Neural cell (in vitro differentiated cells): Measurements from ENCODE around the gene NUFIP2.

Experiments used
- EZH2 ChIP-seq: fragments of 200-600, 300-800 bp; shearing (Covaris generic), sonication (generic); IDR thresholded peaks from 2 replicates; pipeline ENCODE4 v1.6.1; 2014; ENCODE audit warnings: antibody characterized with exemption, low read length, borderline replicate concordance, mild to moderate bottlenecking; ENCODE audit not compliant: insufficient read depth, poor library complexity, severe bottlenecking
- POLR2AphosphoS5 ChIP-seq: IDR thresholded peaks from 2 replicates; pipeline ENCODE4 v1.6.1; 2012
- RAD21 ChIP-seq: fragments of 450-650 bp; conservative IDR thresholded peaks from 2 replicates; pipeline ENCODE4 v1.6.1; 2014; ENCODE audit warnings: antibody characterized with exemption, mild to moderate bottlenecking, moderate library complexity
- SMC3 ChIP-seq: fragments of 450-650 bp; conservative IDR thresholded peaks from 2 replicates; pipeline ENCODE4 v1.6.1; 2014; ENCODE audit warnings: antibody characterized with exemption, mild to moderate bottlenecking, moderate library complexity; ENCODE audit not compliant: poor library complexity
- TAF1 ChIP-seq: IDR thresholded peaks from 2 replicates; pipeline ENCODE4 v1.6.1; 2012; ENCODE audit warnings: low read depth
- TF ChIP-seq, protein P1 (sequence below): IDR thresholded peaks from 2 replicates; pipeline ENCODE4 v1.6.1; 2012; ENCODE audit warnings: borderline replicate concordance
- TF ChIP-seq, protein P2 (sequence below): fragments of 450-650 bp; IDR thresholded peaks from 2 replicates; pipeline ENCODE4 v1.5.1; 2014; ENCODE audit warnings: antibody characterized with exemption, mild to moderate bottlenecking, moderate library complexity; ENCODE audit not compliant: poor library complexity, severe bottlenecking

DNA sequence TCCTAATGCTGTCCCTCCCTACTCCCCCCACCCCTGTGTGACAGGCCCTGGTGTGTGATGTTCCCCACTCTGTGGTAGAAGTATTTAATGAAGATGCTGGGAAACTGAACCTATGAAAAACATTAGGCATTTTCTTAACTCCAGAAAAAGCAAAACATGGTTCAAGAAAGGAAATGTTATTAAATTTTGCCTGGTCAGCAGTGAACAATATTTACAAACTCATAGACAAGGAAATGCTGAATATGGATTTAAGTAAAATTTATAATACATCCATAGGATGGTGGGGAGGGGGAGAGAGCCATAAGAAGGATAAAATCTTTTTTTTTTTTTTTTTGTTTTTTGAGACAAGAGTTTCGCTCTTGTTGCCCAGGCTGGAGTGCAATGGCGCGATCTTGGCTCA lies 58.0 kb downstream of the NUFIP2 start:
- TF ChIP-seq EZH2 (no peak), POLR2AphosphoS5 (no peak), SMC3 (no peak), RAD21 (no peak), TAF1 (no peak)
- TF ChIP-seq, protein P1, sequence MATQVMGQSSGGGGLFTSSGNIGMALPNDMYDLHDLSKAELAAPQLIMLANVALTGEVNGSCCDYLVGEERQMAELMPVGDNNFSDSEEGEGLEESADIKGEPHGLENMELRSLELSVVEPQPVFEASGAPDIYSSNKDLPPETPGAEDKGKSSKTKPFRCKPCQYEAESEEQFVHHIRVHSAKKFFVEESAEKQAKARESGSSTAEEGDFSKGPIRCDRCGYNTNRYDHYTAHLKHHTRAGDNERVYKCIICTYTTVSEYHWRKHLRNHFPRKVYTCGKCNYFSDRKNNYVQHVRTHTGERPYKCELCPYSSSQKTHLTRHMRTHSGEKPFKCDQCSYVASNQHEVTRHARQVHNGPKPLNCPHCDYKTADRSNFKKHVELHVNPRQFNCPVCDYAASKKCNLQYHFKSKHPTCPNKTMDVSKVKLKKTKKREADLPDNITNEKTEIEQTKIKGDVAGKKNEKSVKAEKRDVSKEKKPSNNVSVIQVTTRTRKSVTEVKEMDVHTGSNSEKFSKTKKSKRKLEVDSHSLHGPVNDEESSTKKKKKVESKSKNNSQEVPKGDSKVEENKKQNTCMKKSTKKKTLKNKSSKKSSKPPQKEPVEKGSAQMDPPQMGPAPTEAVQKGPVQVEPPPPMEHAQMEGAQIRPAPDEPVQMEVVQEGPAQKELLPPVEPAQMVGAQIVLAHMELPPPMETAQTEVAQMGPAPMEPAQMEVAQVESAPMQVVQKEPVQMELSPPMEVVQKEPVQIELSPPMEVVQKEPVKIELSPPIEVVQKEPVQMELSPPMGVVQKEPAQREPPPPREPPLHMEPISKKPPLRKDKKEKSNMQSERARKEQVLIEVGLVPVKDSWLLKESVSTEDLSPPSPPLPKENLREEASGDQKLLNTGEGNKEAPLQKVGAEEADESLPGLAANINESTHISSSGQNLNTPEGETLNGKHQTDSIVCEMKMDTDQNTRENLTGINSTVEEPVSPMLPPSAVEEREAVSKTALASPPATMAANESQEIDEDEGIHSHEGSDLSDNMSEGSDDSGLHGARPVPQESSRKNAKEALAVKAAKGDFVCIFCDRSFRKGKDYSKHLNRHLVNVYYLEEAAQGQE: no peak
- TF ChIP-seq, protein P2, sequence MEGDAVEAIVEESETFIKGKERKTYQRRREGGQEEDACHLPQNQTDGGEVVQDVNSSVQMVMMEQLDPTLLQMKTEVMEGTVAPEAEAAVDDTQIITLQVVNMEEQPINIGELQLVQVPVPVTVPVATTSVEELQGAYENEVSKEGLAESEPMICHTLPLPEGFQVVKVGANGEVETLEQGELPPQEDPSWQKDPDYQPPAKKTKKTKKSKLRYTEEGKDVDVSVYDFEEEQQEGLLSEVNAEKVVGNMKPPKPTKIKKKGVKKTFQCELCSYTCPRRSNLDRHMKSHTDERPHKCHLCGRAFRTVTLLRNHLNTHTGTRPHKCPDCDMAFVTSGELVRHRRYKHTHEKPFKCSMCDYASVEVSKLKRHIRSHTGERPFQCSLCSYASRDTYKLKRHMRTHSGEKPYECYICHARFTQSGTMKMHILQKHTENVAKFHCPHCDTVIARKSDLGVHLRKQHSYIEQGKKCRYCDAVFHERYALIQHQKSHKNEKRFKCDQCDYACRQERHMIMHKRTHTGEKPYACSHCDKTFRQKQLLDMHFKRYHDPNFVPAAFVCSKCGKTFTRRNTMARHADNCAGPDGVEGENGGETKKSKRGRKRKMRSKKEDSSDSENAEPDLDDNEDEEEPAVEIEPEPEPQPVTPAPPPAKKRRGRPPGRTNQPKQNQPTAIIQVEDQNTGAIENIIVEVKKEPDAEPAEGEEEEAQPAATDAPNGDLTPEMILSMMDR: no peak
